Hepatocyte (in vitro differentiated cells): Measurements from ENCODE around the gene TM4SF4.

Experiments used
- CTCF ChIP-seq: fragments of 200-600 bp; sonication (generic); IDR thresholded peaks from 2 replicates; pipeline ENCODE4 v1.5.1; 2016; ENCODE audit warnings: antibody characterized with exemption, mild to moderate bottlenecking; ENCODE audit not compliant: poor library complexity
- EZH2phosphoT487 ChIP-seq: fragments of 200-600 bp; sonication (generic); IDR thresholded peaks from one replicate; pipeline ENCODE4 v1.6.1; 2018; ENCODE audit warnings: antibody characterized with exemption, mild to moderate bottlenecking, low read depth, moderate library complexity; ENCODE audit not compliant: unreplicated experiment, severe bottlenecking

GRCh38 chr3:149529099-149529498, 54.6 kb downstream of the TM4SF4 start:
- TF ChIP-seq CTCF (no peak), EZH2phosphoT487 (no peak)
